Brain microvascular endothelial cell (primary cell): Measurements from ENCODE around the gene CIC.
A peak's percentile ranks its signal among the peaks of the same experiment; 100 is the strongest.

Experiments used
- DNase-seq: peaks from one replicate; pipeline ENCODE4 v3.0.0-alpha.2; 2020
- H3K27ac ChIP-seq: fragments of 250-450 bp; sonication (Bioruptor Pico); 2 replicates; pipeline ENCODE4 v1.5.1; 2020; ENCODE audit warnings: mild to moderate bottlenecking, moderate library complexity
- H3K27me3 ChIP-seq: fragments of 250-450 bp; sonication (Bioruptor Pico); replicated peaks from 2 replicates; pipeline ENCODE4 v1.5.1; 2020; ENCODE audit warnings: mild to moderate bottlenecking
- H3K36me3 ChIP-seq: fragments of 250-450 bp; sonication (Bioruptor Pico); replicated peaks from 2 replicates; pipeline ENCODE4 v1.5.1; 2020; ENCODE audit warnings: mild to moderate bottlenecking
- H3K4me3 ChIP-seq: 2 replicates; pipeline ENCODE4 v1.5.1; 2011; ENCODE audit warnings: low read depth, mild to moderate bottlenecking, control low read depth, low read length, moderate library complexity
- CTCF ChIP-seq: IDR thresholded peaks from 2 replicates; pipeline ENCODE4 v1.5.1; 2011; ENCODE audit warnings: low read depth, mild to moderate bottlenecking, moderate library complexity, low read length, control low read depth, inconsistent platforms; ENCODE audit errors: missing control alignments
- in situ Hi-C: cut with HindIII; loops from 2 replicates; pipeline ENCODE4 v1.10.0; 2017; ENCODE audit warnings: low sequenced_read_pairs, low pct_ligation_motif_present

CIC gene

GRCh38 chr19:42277821-42278451, 8.9 kb downstream of the CIC start:
- in situ Hi-C loops: no loop called here
- H3K36me3 ChIP-seq: peaks cover 28% of the 10 kb centered on the region
- H3K27me3 ChIP-seq: no peaks in the 10 kb centered on the region
- DNase-seq: no peak
- TF ChIP-seq CTCF: no peak
- H3K27ac ChIP-seq: no peak overlapping the region
- no peak overlapping the region for H3K4me3 ChIP-seq

- no peak for DNase-seq
- no peak for TF ChIP-seq CTCF
- Histone ChIP-seq H3K27ac (no peak overlapping the region), H3K36me3 (peaks cover 21% of the 10 kb centered on the region), H3K27me3 (no peaks in the 10 kb centered on the region), H3K4me3 (no peak overlapping the region)
- in situ Hi-C loops: no loop called here
Observed at GRCh38 chr19:42278452-42279154, 9.6 kb downstream of the CIC start.

GRCh38 chr19:42279155-42279901, 10.3 kb downstream of the CIC start:
- no peak for DNase-seq

GRCh38 chr19:42279902-42280814, 11.1 kb downstream of the CIC start:
- in situ Hi-C loops: no loop called here
- peak; percentile 82 for DNase-seq
- peak; percentile 76 for TF ChIP-seq CTCF
- H3K27me3 ChIP-seq: no peaks in the 10 kb centered on the region
- H3K27ac ChIP-seq: peak overlapping the region; percentile 41
- H3K36me3 ChIP-seq: peaks cover 7% of the 10 kb centered on the region
- peak overlapping the region; percentile 68 for H3K4me3 ChIP-seq

More at GRCh38 chr19:42279155-42279901, 10.3 kb downstream of the CIC start:
- H3K4me3 ChIP-seq: peak overlapping the region; percentile 68
- peaks cover 14% of the 10 kb centered on the region for H3K36me3 ChIP-seq
- H3K27ac ChIP-seq: no peak overlapping the region
- in situ Hi-C loops: no loop called here
- no peak for TF ChIP-seq CTCF
- H3K27me3 ChIP-seq: no peaks in the 10 kb centered on the region

GRCh38 chr19:42280815-42281145, 11.7 kb downstream of the CIC start:
- DNase-seq: no peak
- Histone ChIP-seq H3K36me3 (peaks cover 6% of the 10 kb centered on the region), H3K27me3 (no peaks in the 10 kb centered on the region), H3K27ac (peak overlapping the region; percentile 41), H3K4me3 (peak overlapping the region; percentile 68)
- in situ Hi-C loops: no loop called here
- TF ChIP-seq CTCF: no peak
